HepG2 (cell line): Measurements from ENCODE around the gene GPR61. TPM values are rescaled to one million over a fixed set of nuclear protein-coding genes. Genes with fewer than 3 reads are reported as not detected.

Experiments used
- ATAC-seq: fragments of 200-7000 bp; cut with Tn5 transposase; 3 replicates; pipeline ENCODE4 v1.9.1; 2020; ENCODE audit warnings: mild to moderate bottlenecking, moderate library complexity
- BruUV-seq: library from RNA; stranded (reverse); fragments of 400-500 nt; replicated peaks from 2 replicates; lab custom pipeline; 2021; lab: Mats Ljungman, UMichigan
- CTCF ChIA-PET: fragments of 300-600 bp; formaldehyde crosslinking; extraction: SDS; loops from one replicate; lab custom pipeline; 2021; ENCODE audit warnings: low total read pairs, inconsistent platforms, low intra/inter-chr PET ratio; lab: Yijun Ruan, JAX
- POLR2A ChIA-PET: fragments of 350-600 bp; sonication (Branson Sonifier 250); formaldehyde crosslinking; loops from one replicate; lab custom pipeline; 2020; ENCODE audit warnings: antibody characterized with exemption, inconsistent platforms; lab: Yijun Ruan, JAX
- DNase-seq: peaks from one replicate; pipeline ENCODE4 v3.0.0-alpha.2; 2015; ENCODE audit warnings: low spot score
- FAIRE-seq: peaks from 3 replicates; lab custom pipeline; 2011; peaks lifted over from hg19 to GRCh38; lab: Jason Lieb, UNC
- H2AFZ ChIP-seq: one replicate; pipeline ENCODE4 v1.6.1; 2011; ENCODE audit warnings: low read length, inconsistent platforms
- H3K27ac ChIP-seq: fragments of 300-600 bp; 3 replicates; pipeline ENCODE4 v1.8.0; 2011; ENCODE audit warnings: mixed run types, mild to moderate bottlenecking, mixed read lengths, low read length, inconsistent platforms; ENCODE audit not compliant: insufficient read depth; ENCODE audit errors: extremely low read length
- H3K27me3 ChIP-seq, 2 experiments: fragments of 200-600 bp in 1 of 2; 2 replicates in 1 of 2; 3 replicates in 1 of 2; pipeline versions ENCODE4 v1.6.0 to v1.8.0; 2011; ENCODE audit warnings: low read length in 2 of 2, mild to moderate bottlenecking in 2 of 2, moderate library complexity in 2 of 2, inconsistent platforms in 1 of 2; ENCODE audit not compliant: insufficient read depth in 2 of 2, control insufficient read depth in 1 of 2
- H3K36me3 ChIP-seq, 2 experiments: fragments of 200-600 bp in 1 of 2; replicated peaks in 1 of 2; 2 replicates in 1 of 2; 3 replicates in 1 of 2; pipeline versions ENCODE4 v1.5.1 to v1.8.0; 2011; ENCODE audit warnings: low read length in 2 of 2, inconsistent platforms in 1 of 2; ENCODE audit not compliant: insufficient read depth in 2 of 2, control insufficient read depth in 1 of 2
- H3K4me1 ChIP-seq: 2 replicates; pipeline ENCODE4 v1.5.1; 2012; ENCODE audit warnings: low read length, inconsistent platforms; ENCODE audit not compliant: insufficient read depth
- H3K4me2 ChIP-seq: 2 replicates; pipeline ENCODE4 v1.6.0; 2011; ENCODE audit warnings: low read depth, low read length, inconsistent platforms
- H3K4me3 ChIP-seq, 3 experiments: fragments of 200-600 bp in 1 of 3; sonication (generic), shearing (Covaris generic) in 1 of 3; replicated peaks in 1 of 3; 2 replicates each; pipeline ENCODE4 v1.5.1; 2011 to 2016; ENCODE audit warnings: low read length in 3 of 3, inconsistent platforms in 2 of 3, low read depth in 2 of 3, mild to moderate bottlenecking in 2 of 3, control low read depth in 1 of 3, mixed read lengths in 1 of 3; ENCODE audit not compliant: insufficient read depth in 1 of 3
- H3K79me2 ChIP-seq: one replicate; pipeline ENCODE4 v1.6.1; 2011; ENCODE audit warnings: low read length, inconsistent platforms; ENCODE audit not compliant: insufficient read depth
- H3K9ac ChIP-seq: 2 replicates; pipeline ENCODE4 v1.6.0; 2011; ENCODE audit warnings: mild to moderate bottlenecking, low read depth, low read length, inconsistent platforms; ENCODE audit not compliant: insufficient read depth
- H3K9me3 ChIP-seq: 2 replicates; pipeline ENCODE4 v1.5.1; 2012; ENCODE audit warnings: mild to moderate bottlenecking, low read length
- H4K20me1 ChIP-seq: 2 replicates; pipeline ENCODE4 v1.6.0; 2011; ENCODE audit warnings: inconsistent platforms, mild to moderate bottlenecking, low read length, moderate library complexity; ENCODE audit not compliant: insufficient read depth
- CTCF ChIP-seq: sonication (generic); formaldehyde crosslinking; IDR thresholded peaks from 2 replicates; pipeline ENCODE4 v1.5.0; 2020; ENCODE audit warnings: mild to moderate bottlenecking, missing genetic modification reagents, moderate library complexity
- MIER3 ChIP-seq: IDR thresholded peaks from 2 replicates; pipeline ENCODE4 v1.6.1; 2016; ENCODE audit warnings: missing compliant biosample characterization, borderline replicate concordance
- NONO ChIP-seq, 2 experiments: fragments of 450-650 bp in 1 of 2; sonication (generic) in 1 of 2; formaldehyde crosslinking in 1 of 2; IDR thresholded peaks in 1 of 2; conservative IDR thresholded peaks in 1 of 2; 2 replicates each; pipeline versions ENCODE4 v1.6.1 to v1.8.0; 2017 to 2022; ENCODE audit warnings: mild to moderate bottlenecking in 1 of 2, missing genetic modification reagents in 1 of 2, moderate library complexity in 1 of 2
- PHF20 ChIP-seq: sonication (generic); formaldehyde crosslinking; IDR thresholded peaks from 2 replicates; pipeline ENCODE4 v1.5.0; 2020; ENCODE audit warnings: mild to moderate bottlenecking, missing genetic modification reagents
- RAD21 ChIP-seq: fragments of 450-650 bp; formaldehyde crosslinking; IDR thresholded peaks from 2 replicates; pipeline ENCODE4 v1.5.0; 2020; ENCODE audit warnings: mild to moderate bottlenecking
- SMC3 ChIP-seq: IDR thresholded peaks from 2 replicates; pipeline ENCODE4 v1.6.1; 2011; ENCODE audit warnings: low read length, improper control_type of control experiment
- STAG1 ChIP-seq: sonication (generic); formaldehyde crosslinking; IDR thresholded peaks from 2 replicates; pipeline ENCODE4 v1.4.0; 2020; ENCODE audit warnings: missing genetic modification reagents
- ZNF614 ChIP-seq: IDR thresholded peaks from 2 replicates; pipeline ENCODE4 v1.6.1; 2018; ENCODE audit warnings: missing biosample characterization, missing genetic modification reagents, inconsistent platforms, borderline replicate concordance
- ZNF777 ChIP-seq: sonication (generic); formaldehyde crosslinking; IDR thresholded peaks from 2 replicates; pipeline ENCODE4 v1.4.0; 2020; ENCODE audit warnings: missing genetic modification reagents
- WGBS: methylation state at CpG from one replicate; pipeline ENCODE4 v1.1.6; 2017; ENCODE audit warnings: low lambda C conversion rate; 5-methylcytosine and 5-hydroxymethylcytosine counted together
- in situ Hi-C: cut with HindIII; loops from 2 replicates; pipeline ENCODE4 v1.10.0; 2017; ENCODE audit warnings: low pct_unique_long_range_greater_than_20kb; ENCODE audit not compliant: extremely low pct_ligation_motif_present
- intact Hi-C: fragments of 100-400 bp; cut with micrococcal nuclease; formaldehyde crosslinking; loops from one replicate; pipeline ENCODE4 v1.10.0; 2022; ENCODE audit not compliant: unreplicated experiment
- polyA plus RNA-seq, 8 experiments: library from polyadenylated mRNA; depleted of rRNA in 3 of 8; stranded (reverse) in 7 of 8; unstranded in 1 of 8; fragments of >200 nt; fragmentation: Illumina TruSeq in 4 of 8; extraction: Trizol in 4 of 8; gene quantifications; 2 replicates each; pipeline versions ENCODE4 v1.2.1 to v1.2.3, GENCODE V29; 2011 to 2016; ENCODE audit warnings: low read depth in 4 of 8, missing spikeins in 1 of 8, mixed read lengths in 1 of 8; ENCODE audit not compliant: insufficient read depth in 1 of 8
- total RNA-seq, 5 experiments: library from RNA; depleted of rRNA; stranded (reverse); fragments of >200 nt; fragmentation: Illumina TruSeq; extraction: Trizol; gene quantifications; 2 replicates each; pipeline ENCODE4 v1.2.3, GENCODE V29; 2016; ENCODE audit warnings: low read depth in 1 of 5

Gene GPR61
- total and polyA plus RNA-seq, 2 of the 13 experiments (the other 11 are each of a cell fraction or from before 2014, with no cell fraction given), result not detected

GRCh38 chr1:109498161-109498801 lies 41.4 kb upstream of the GPR61 start:
- no peak overlapping the region for H3K9ac ChIP-seq
- no peaks in the 10 kb centered on the region for H3K79me2 ChIP-seq
- 82% methylated on average over 12 of the region's 12 CpGs for WGBS
- H3K27ac ChIP-seq, result no peak overlapping the region
- H3K4me1 ChIP-seq, result peaks cover 14% of the 10 kb centered on the region
- H2AFZ ChIP-seq, result no peak overlapping the region
- no TSS peak for BruUV-seq
- intact Hi-C loops, result loop anchor here (1.0 kb wide), 1 partner anchor 34 kb away; no protein-coding TSS in a partner anchor
- CTCF ChIA-PET, result interaction anchor here (0.7 to 5.1 kb wide), 2 partner anchors 31 to 34 kb away, joined by 3 to 81 read pairs; no protein-coding TSS in a partner anchor
- POLR2A ChIA-PET, result no interaction called here
- no peak for FAIRE-seq
- TF ChIP-seq ZNF614 (CRISPR knock-in tag) (no peak), SMC3 (peak; percentile 68; the same call in 1 of the 2 replicates), PHF20 (CRISPR knock-in tag) (no peak), MIER3 (no peak), CTCF (CRISPR knock-in tag) (peak; percentile 75), NONO (IDR thresholded peaks at IDR 0.05) (no peak), NONO (CRISPR knock-in tag; conservative IDR thresholded peaks at IDR 0.05) (no peak), STAG1 (CRISPR knock-in tag) (peak; percentile 43), ZNF777 (CRISPR knock-in tag) (no peak), RAD21 (CRISPR knock-in tag) (peak; percentile 77)
- no peaks in the 10 kb centered on the region for H3K9me3 ChIP-seq
- H3K27me3 ChIP-seq, result no peaks in the 10 kb centered on the region
- H4K20me1 ChIP-seq, result no peaks in the 10 kb centered on the region
- no peak overlapping the region for H3K4me2 ChIP-seq
- peaks cover 2 to 6% of the 10 kb centered on the region in 2 experiments; a peak in 2 of 5 replicates for H3K36me3 ChIP-seq
- peak; percentile 26 for ATAC-seq
- DNase-seq, result no peak
- H3K4me3 ChIP-seq, result no peak overlapping the region
- in situ Hi-C loops, result no loop called here
